Endometrium (tissue), 2 donors: ENCODE data around the gene PAFAH1B1.
"Not testable (repeated sequence)": the region's sequence is repeated elsewhere in the genome, so short reads cannot be mapped to it uniquely, and the experiment has no call there.

Experiments used
- FAIRE-seq: peaks from 2 replicates; lab custom pipeline; 2012; peaks lifted over from hg19 to GRCh38; lab: Jason Lieb, UNC
- donor health status: control.
- donor health status: control.

Gene PAFAH1B1

GRCh38 chr17:2635675-2636074 lies 42.2 kb downstream of the PAFAH1B1 start:
- no peak for FAIRE-seq

GRCh38 chr17:2636169-2636930 lies 42.9 kb downstream of the PAFAH1B1 start:
- FAIRE-seq, result no peak

- FAIRE-seq, result no peak
These were observed 44.0 kb downstream of the PAFAH1B1 start for GRCh38 chr17:2637422-2637821.

- no peak for FAIRE-seq
These were observed 51.5 kb downstream of the PAFAH1B1 start for GRCh38 chr17:2644971-2645370.

- no peak for FAIRE-seq
These were observed 54.5 kb downstream of the PAFAH1B1 start for GRCh38 chr17:2647957-2648356.

- FAIRE-seq, result no peak
These were observed 55.7 kb downstream of the PAFAH1B1 start for GRCh38 chr17:2649191-2649590.

GRCh38 chr17:2652911-2653310 lies 59.5 kb downstream of the PAFAH1B1 start:
- FAIRE-seq, result not testable (repeated sequence)

- FAIRE-seq, result no peak
These were observed 62.1 kb downstream of the PAFAH1B1 start for GRCh38 chr17:2655546-2655945.

GRCh38 chr17:2656283-2656682 lies 62.8 kb downstream of the PAFAH1B1 start:
- no peak for FAIRE-seq

- FAIRE-seq, result not testable (repeated sequence)
These were observed 65.9 kb downstream of the PAFAH1B1 start for GRCh38 chr17:2659337-2659736.

- not testable (repeated sequence) for FAIRE-seq
These were observed 67.0 kb downstream of the PAFAH1B1 start for GRCh38 chr17:2660410-2660809.

GRCh38 chr17:2672026-2672425 lies 78.6 kb downstream of the PAFAH1B1 start:
- no peak for FAIRE-seq

GRCh38 chr17:2679247-2679646 lies 85.8 kb downstream of the PAFAH1B1 start:
- FAIRE-seq, result not testable (repeated sequence)

GRCh38 chr17:2680961-2681360 lies 87.5 kb downstream of the PAFAH1B1 start:
- FAIRE-seq, result no peak

- FAIRE-seq, result no peak
These were observed 88.2 kb downstream of the PAFAH1B1 start for GRCh38 chr17:2681650-2682049.

GRCh38 chr17:2682176-2682938 lies 88.9 kb downstream of the PAFAH1B1 start:
- no peak for FAIRE-seq

GRCh38 chr17:2683912-2684311 lies 90.5 kb downstream of the PAFAH1B1 start:
- no peak for FAIRE-seq

GRCh38 chr17:2684549-2684948 lies 91.1 kb downstream of the PAFAH1B1 start:
- FAIRE-seq, result no peak

- FAIRE-seq, result no peak
These were observed 92.2 kb downstream of the PAFAH1B1 start for GRCh38 chr17:2685696-2686095.

- no peak for FAIRE-seq
These were observed 93.6 kb downstream of the PAFAH1B1 start for GRCh38 chr17:2687074-2687418.

- no peak for FAIRE-seq
These were observed 95.2 kb downstream of the PAFAH1B1 start for GRCh38 chr17:2688351-2689342.

- no peak for FAIRE-seq
These were observed 96.1 kb downstream of the PAFAH1B1 start for GRCh38 chr17:2689411-2690164.
